Measurements from ENCODE around the gene MICAL3.

MICAL3 gene

DNA sequence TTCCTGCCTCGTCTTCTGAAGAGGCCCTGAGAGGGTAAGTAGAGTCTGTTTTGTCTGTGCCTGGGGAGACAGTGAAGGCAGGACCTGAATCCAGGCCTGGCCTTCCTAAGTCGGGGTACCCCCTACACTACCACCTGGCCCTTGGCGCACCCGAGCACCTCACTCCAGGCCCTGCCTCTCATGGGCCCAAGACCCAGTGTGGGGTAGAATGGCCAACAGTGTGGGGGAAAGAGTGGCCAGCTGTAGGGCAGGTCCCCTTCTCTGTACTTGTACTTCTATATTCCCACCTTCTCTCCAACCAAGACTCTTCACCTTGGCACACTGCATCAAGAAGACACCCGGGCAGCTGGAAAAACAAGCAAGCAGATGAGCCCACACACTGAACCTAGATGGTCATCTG, 227.7 kb downstream of the MICAL3 start:
- TF ChIP-seq ZC3H10 (CRISPR knock-in tag; IDR thresholded peaks at IDR 0.05), result no peak
- TF ChIP-seq OSR1 (CRISPR knock-in tag; IDR thresholded peaks at IDR 0.05), result no peak
- TF ChIP-seq ZNF8 (CRISPR knock-in tag; IDR thresholded peaks at IDR 0.05), result no peak
- TF ChIP-seq ZFP30 (CRISPR knock-in tag; IDR thresholded peaks at IDR 0.05), result no peak
- TF ChIP-seq PATZ1 (CRISPR knock-in tag; IDR thresholded peaks at IDR 0.05; ENCODE audit: borderline replicate concordance), result no peak
- no peak for TF ChIP-seq ZFP3 (CRISPR knock-in tag; IDR thresholded peaks at IDR 0.05)
- TF ChIP-seq, protein P1, sequence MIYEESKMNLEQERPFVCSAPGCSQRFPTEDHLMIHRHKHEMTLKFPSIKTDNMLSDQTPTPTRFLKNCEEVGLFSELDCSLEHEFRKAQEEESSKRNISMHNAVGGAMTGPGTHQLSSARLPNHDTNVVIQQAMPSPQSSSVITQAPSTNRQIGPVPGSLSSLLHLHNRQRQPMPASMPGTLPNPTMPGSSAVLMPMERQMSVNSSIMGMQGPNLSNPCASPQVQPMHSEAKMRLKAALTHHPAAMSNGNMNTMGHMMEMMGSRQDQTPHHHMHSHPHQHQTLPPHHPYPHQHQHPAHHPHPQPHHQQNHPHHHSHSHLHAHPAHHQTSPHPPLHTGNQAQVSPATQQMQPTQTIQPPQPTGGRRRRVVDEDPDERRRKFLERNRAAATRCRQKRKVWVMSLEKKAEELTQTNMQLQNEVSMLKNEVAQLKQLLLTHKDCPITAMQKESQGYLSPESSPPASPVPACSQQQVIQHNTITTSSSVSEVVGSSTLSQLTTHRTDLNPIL (CRISPR knock-in tag; IDR thresholded peaks at IDR 0.05; ENCODE audit: low read depth), result no peak
- no peak for TF ChIP-seq ARNTL (CRISPR knock-in tag; IDR thresholded peaks at IDR 0.05; ENCODE audit: borderline replicate concordance, low read depth)
- no peak for TF ChIP-seq ISL1 (CRISPR knock-in tag; IDR thresholded peaks at IDR 0.05)
- no peak for TF ChIP-seq TOX (CRISPR knock-in tag; IDR thresholded peaks at IDR 0.05; ENCODE audit: borderline replicate concordance)
- no peak for TF ChIP-seq RARB (CRISPR knock-in tag; IDR thresholded peaks at IDR 0.05)
- TF ChIP-seq SNAI2 (CRISPR knock-in tag; IDR thresholded peaks at IDR 0.05), result no peak
- no peak for TF ChIP-seq TCF4 (CRISPR knock-in tag; IDR thresholded peaks at IDR 0.05; ENCODE audit: borderline replicate concordance)
- TF ChIP-seq, protein P2, sequence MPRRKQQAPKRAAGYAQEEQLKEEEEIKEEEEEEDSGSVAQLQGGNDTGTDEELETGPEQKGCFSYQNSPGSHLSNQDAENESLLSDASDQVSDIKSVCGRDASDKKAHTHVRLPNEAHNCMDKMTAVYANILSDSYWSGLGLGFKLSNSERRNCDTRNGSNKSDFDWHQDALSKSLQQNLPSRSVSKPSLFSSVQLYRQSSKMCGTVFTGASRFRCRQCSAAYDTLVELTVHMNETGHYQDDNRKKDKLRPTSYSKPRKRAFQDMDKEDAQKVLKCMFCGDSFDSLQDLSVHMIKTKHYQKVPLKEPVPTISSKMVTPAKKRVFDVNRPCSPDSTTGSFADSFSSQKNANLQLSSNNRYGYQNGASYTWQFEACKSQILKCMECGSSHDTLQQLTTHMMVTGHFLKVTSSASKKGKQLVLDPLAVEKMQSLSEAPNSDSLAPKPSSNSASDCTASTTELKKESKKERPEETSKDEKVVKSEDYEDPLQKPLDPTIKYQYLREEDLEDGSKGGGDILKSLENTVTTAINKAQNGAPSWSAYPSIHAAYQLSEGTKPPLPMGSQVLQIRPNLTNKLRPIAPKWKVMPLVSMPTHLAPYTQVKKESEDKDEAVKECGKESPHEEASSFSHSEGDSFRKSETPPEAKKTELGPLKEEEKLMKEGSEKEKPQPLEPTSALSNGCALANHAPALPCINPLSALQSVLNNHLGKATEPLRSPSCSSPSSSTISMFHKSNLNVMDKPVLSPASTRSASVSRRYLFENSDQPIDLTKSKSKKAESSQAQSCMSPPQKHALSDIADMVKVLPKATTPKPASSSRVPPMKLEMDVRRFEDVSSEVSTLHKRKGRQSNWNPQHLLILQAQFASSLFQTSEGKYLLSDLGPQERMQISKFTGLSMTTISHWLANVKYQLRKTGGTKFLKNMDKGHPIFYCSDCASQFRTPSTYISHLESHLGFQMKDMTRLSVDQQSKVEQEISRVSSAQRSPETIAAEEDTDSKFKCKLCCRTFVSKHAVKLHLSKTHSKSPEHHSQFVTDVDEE (CRISPR knock-in tag; IDR thresholded peaks at IDR 0.05), result no peak
- no peak for TF ChIP-seq CSDC2 (CRISPR knock-in tag; IDR thresholded peaks at IDR 0.05)
- no peak for TF ChIP-seq ZNF70 (CRISPR knock-in tag; IDR thresholded peaks at IDR 0.05)
- no peak for TF ChIP-seq BACH2 (CRISPR knock-in tag; IDR thresholded peaks at IDR 0.05; ENCODE audit: borderline replicate concordance)
- no peak for TF ChIP-seq GLIS3 (CRISPR knock-in tag; IDR thresholded peaks at IDR 0.05)
- TF ChIP-seq PPARA (CRISPR knock-in tag; IDR thresholded peaks at IDR 0.05; ENCODE audit: borderline replicate concordance), result no peak
- ATAC-seq, result no peak

- ATAC-seq, result no peak
These were observed 228.5 kb downstream of the MICAL3 start for GRCh38 chr22:17795661-17796548.

More at GRCh38 chr22:17795661-17796548, 228.5 kb downstream of the MICAL3 start:
- no peak for TF ChIP-seq ZC3H10 (CRISPR knock-in tag; IDR thresholded peaks at IDR 0.05)
- TF ChIP-seq PATZ1 (CRISPR knock-in tag; IDR thresholded peaks at IDR 0.05; ENCODE audit: borderline replicate concordance), result no peak
- TF ChIP-seq ZFP30 (CRISPR knock-in tag; IDR thresholded peaks at IDR 0.05), result no peak
- no peak for TF ChIP-seq ZNF70 (CRISPR knock-in tag; IDR thresholded peaks at IDR 0.05)
- no peak for TF ChIP-seq TCF4 (CRISPR knock-in tag; IDR thresholded peaks at IDR 0.05; ENCODE audit: borderline replicate concordance)
- TF ChIP-seq ARNTL (CRISPR knock-in tag; IDR thresholded peaks at IDR 0.05; ENCODE audit: borderline replicate concordance, low read depth), result no peak
- no peak for TF ChIP-seq PPARA (CRISPR knock-in tag; IDR thresholded peaks at IDR 0.05; ENCODE audit: borderline replicate concordance)
- no peak for TF ChIP-seq GLIS3 (CRISPR knock-in tag; IDR thresholded peaks at IDR 0.05)
- TF ChIP-seq CSDC2 (CRISPR knock-in tag; IDR thresholded peaks at IDR 0.05), result no peak
- TF ChIP-seq, protein P2 (CRISPR knock-in tag; IDR thresholded peaks at IDR 0.05), result no peak
- TF ChIP-seq, protein P3, sequence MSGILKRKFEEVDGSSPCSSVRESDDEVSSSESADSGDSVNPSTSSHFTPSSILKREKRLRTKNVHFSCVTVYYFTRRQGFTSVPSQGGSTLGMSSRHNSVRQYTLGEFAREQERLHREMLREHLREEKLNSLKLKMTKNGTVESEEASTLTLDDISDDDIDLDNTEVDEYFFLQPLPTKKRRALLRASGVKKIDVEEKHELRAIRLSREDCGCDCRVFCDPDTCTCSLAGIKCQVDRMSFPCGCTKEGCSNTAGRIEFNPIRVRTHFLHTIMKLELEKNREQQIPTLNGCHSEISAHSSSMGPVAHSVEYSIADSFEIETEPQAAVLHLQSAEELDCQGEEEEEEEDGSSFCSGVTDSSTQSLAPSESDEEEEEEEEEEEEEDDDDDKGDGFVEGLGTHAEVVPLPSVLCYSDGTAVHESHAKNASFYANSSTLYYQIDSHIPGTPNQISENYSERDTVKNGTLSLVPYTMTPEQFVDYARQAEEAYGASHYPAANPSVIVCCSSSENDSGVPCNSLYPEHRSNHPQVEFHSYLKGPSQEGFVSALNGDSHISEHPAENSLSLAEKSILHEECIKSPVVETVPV (CRISPR knock-in tag; IDR thresholded peaks at IDR 0.05), result no peak
